GM15510 (cell line): Measurements from ENCODE around the gene SF3B5.

Source experiments
- POLR2A ChIP-seq: IDR thresholded peaks from 3 replicates; pipeline ENCODE4 v1.6.1; 2011; ENCODE audit warnings: borderline replicate concordance; ENCODE audit not compliant: insufficient read length; ENCODE audit errors: extremely low read depth

Gene SF3B5

GRCh38 chr6:144115219-144115618 is 19.8 kb upstream of the SF3B5 start:
- no peak for TF ChIP-seq POLR2A

- TF ChIP-seq POLR2A: no peak
Observed at GRCh38 chr6:144113366-144113765, 18.0 kb upstream of the SF3B5 start.

GRCh38 chr6:144110210-144110609 is 14.8 kb upstream of the SF3B5 start:
- no peak for TF ChIP-seq POLR2A

- TF ChIP-seq POLR2A: no peak
Observed at GRCh38 chr6:144106206-144106605, 10.8 kb upstream of the SF3B5 start.

- TF ChIP-seq POLR2A: no peak
Observed at GRCh38 chr6:144104898-144105487, 9.6 kb upstream of the SF3B5 start.

GRCh38 chr6:144104488-144104887 is 9.1 kb upstream of the SF3B5 start:
- TF ChIP-seq POLR2A: no peak

GRCh38 chr6:144103026-144103563 is 7.7 kb upstream of the SF3B5 start:
- no peak for TF ChIP-seq POLR2A

- TF ChIP-seq POLR2A: no peak
Observed at GRCh38 chr6:144098993-144099392, 3.6 kb upstream of the SF3B5 start.

- TF ChIP-seq POLR2A: no peak
Observed at GRCh38 chr6:144094731-144095133, 641 bp downstream of the SF3B5 start.

- TF ChIP-seq POLR2A: no peak
Observed at GRCh38 chr6:144093658-144094057, 1.7 kb downstream of the SF3B5 start.

GRCh38 chr6:144093236-144093635 is 2.1 kb downstream of the SF3B5 start:
- TF ChIP-seq POLR2A: no peak

- no peak for TF ChIP-seq POLR2A
Observed at GRCh38 chr6:144090384-144090783, 5.0 kb downstream of the SF3B5 start.

GRCh38 chr6:144087789-144088426 is 7.5 kb downstream of the SF3B5 start:
- TF ChIP-seq POLR2A: no peak

GRCh38 chr6:144086959-144087358 is 8.4 kb downstream of the SF3B5 start:
- no peak for TF ChIP-seq POLR2A

GRCh38 chr6:144083172-144083571 is 12.2 kb downstream of the SF3B5 start:
- TF ChIP-seq POLR2A: no peak

GRCh38 chr6:144077871-144078270 is 17.5 kb downstream of the SF3B5 start:
- TF ChIP-seq POLR2A: no peak

GRCh38 chr6:144075875-144076274 is 19.5 kb downstream of the SF3B5 start:
- TF ChIP-seq POLR2A: no peak

- no peak for TF ChIP-seq POLR2A
Observed at GRCh38 chr6:144075187-144075586, 20.2 kb downstream of the SF3B5 start.

- TF ChIP-seq POLR2A: no peak
Observed at GRCh38 chr6:144073024-144073423, 22.3 kb downstream of the SF3B5 start.
